ENCODE results near the gene FIS1.
"Not testable (repeated sequence)": the region's sequence is repeated elsewhere in the genome, so short reads cannot be mapped to it uniquely, and the experiment has no call there.

The FIS1 gene

DNA sequence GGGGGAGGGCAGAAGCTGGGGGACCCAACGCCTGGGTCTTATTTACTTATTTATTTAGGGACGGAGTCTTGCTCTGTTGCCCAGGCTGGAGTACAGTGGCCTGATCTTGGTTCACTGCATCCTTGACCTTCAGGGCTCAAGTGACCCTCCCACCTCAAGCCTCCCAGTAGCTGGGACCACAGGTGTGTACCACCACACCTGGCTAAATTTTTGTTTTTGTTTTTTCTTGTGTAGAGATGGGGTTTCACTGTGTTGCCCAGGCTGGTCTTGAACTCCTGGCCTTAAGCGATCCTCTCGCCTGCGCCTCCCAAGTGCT, 42.3 kb downstream of the FIS1 start:
- no peak for DNase-seq

GRCh38 chr7:101201695-101202602, 42.9 kb downstream of the FIS1 start:
- DNase-seq, result no peak

DNA sequence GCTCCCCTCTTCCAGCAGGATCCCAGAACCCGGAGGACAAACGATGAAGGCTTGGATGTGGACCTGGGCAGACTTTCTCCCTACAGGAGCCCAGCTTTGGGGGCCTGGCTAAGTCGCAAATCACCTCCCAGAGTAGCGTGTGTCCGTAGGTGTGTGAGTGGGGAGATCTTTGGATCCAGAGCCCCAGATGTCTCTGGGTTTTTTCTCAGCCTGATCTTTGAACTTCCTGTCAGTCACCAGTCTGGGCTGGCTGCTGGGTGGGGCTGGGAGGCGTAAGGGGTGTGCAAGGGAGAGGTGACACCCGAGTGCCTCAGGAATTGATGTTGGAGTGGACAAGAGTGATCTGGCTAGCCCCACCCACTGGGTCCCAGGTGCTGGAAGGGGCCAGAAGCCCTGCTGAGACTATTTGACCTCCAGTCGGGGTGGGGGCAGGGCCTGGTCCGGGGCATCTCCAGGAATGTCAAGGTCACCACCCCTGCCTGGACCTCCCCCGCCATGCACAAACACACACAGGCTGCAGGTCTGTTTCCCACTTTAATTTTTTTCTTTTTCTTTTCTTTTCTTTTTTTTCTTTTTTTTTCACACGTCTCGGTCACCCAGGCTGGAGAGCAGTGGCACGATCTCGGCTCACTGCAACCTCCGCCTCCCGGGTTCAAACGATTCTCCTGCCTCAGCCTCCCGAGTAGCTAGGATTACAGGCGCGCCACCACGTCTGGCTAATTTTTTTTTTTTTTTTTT, 43.9 kb downstream of the FIS1 start, which contains the start of gene MOGAT3:
MOGAT3 (minus strand) TSS at position 175 of the 738 bp plus-strand sequence. CDS start 182 bp downstream, outside the sequence.
- DNase-seq, result no peak

GRCh38 chr7:101200504-101200861, 44.4 kb downstream of the FIS1 start:
- DNase-seq, result no peak

- not testable (repeated sequence) for DNase-seq
These were observed 45.4 kb downstream of the FIS1 start for GRCh38 chr7:101199522-101199921.

GRCh38 chr7:101198476-101198875, 46.4 kb downstream of the FIS1 start:
- DNase-seq, result no peak

GRCh38 chr7:101197991-101198390, 46.9 kb downstream of the FIS1 start:
- no peak for DNase-seq

GRCh38 chr7:101195884-101196283, 49.0 kb downstream of the FIS1 start:
- DNase-seq, result no peak

All from activated effector memory CD4-positive, alpha-beta T cell treated with Interleukin-2 at 50 U/mL for 16 hours (primary cell).